ENCODE measurements around the gene SLC2A1. TPM values are rescaled to one million over a fixed set of nuclear protein-coding genes. Genes with fewer than 3 reads are reported as not detected.
A peak's percentile ranks its signal among the peaks of the same experiment; 100 is the strongest.

Gene SLC2A1
- total and polyA plus RNA-seq, 2 experiments from 2014 or later: 271 to 301 TPM

GRCh38 chr1:42966688-42967612, 8.3 kb upstream of the SLC2A1 start:
- Histone ChIP-seq H3K4me3 (no peak overlapping the region), H3K4me1 (ENCODE audit: insufficient read depth) (peaks cover 20% of the 10 kb centered on the region), H4K20me1 (ENCODE audit: insufficient read depth, poor library complexity, severe bottlenecking) (no peaks in the 10 kb centered on the region), H3K27ac (peak overlapping the region; percentile 51), H3K4me2 (no peak overlapping the region), H2AFZ (no peak overlapping the region), H3K9me3 (ENCODE audit: low read depth) (no peaks in the 10 kb centered on the region), H3K9me2 (replicated peaks; ENCODE audit: insufficient read depth) (no peaks in the 10 kb centered on the region), H3K79me2 (no peaks in the 10 kb centered on the region), H3K36me3 (replicated peaks; ENCODE audit: insufficient read depth, low read depth) (no peaks in the 10 kb centered on the region), H3K27me3 (no peaks in the 10 kb centered on the region)
- no peak for TF ChIP-seq EZH2phosphoT487 (IDR thresholded peaks at IDR 0.05; ENCODE audit: low read depth, severe bottlenecking, unreplicated experiment)
- TF ChIP-seq CTCF (IDR thresholded peaks at IDR 0.05; ENCODE audit: poor library complexity): no peak
- no peak for TF ChIP-seq EZH2 (IDR thresholded peaks at IDR 0.05; ENCODE audit: borderline replicate concordance)
- DNase-seq (ENCODE audit: low spot score): peak; percentile 80
- whole genome bisulfite sequencing (ENCODE audit: low lambda C conversion rate, missing lambda C conversion rate): 61% methylated on average over 10 of the region's 10 CpGs

GRCh38 chr1:42965378-42965777, 6.7 kb upstream of the SLC2A1 start:
- H2AFZ ChIP-seq: no peak overlapping the region
- H3K9me3 ChIP-seq (ENCODE audit: low read depth): no peaks in the 10 kb centered on the region
- H3K9me2 ChIP-seq (replicated peaks; ENCODE audit: insufficient read depth): no peaks in the 10 kb centered on the region
- H3K4me2 ChIP-seq: no peak overlapping the region
- no peaks in the 10 kb centered on the region for H3K79me2 ChIP-seq
- no peaks in the 10 kb centered on the region for H4K20me1 ChIP-seq (ENCODE audit: insufficient read depth, poor library complexity, severe bottlenecking)
- DNase-seq (ENCODE audit: low spot score): no peak
- peaks cover 30% of the 10 kb centered on the region for H3K4me1 ChIP-seq (ENCODE audit: insufficient read depth)
- H3K27me3 ChIP-seq: no peaks in the 10 kb centered on the region
- no peak overlapping the region for H3K4me3 ChIP-seq
- no peaks in the 10 kb centered on the region for H3K36me3 ChIP-seq (replicated peaks; ENCODE audit: insufficient read depth, low read depth)
- WGBS (ENCODE audit: low lambda C conversion rate, missing lambda C conversion rate): 37% methylated on average over 1 of the region's 1 CpG
- no peak for TF ChIP-seq CTCF (IDR thresholded peaks at IDR 0.05; ENCODE audit: poor library complexity)
- TF ChIP-seq EZH2phosphoT487 (IDR thresholded peaks at IDR 0.05; ENCODE audit: low read depth, severe bottlenecking, unreplicated experiment): no peak
- no peak for TF ChIP-seq EZH2 (IDR thresholded peaks at IDR 0.05; ENCODE audit: borderline replicate concordance)
- no peak overlapping the region for H3K27ac ChIP-seq

- Histone ChIP-seq H3K79me2 (peaks cover 4% of the 10 kb centered on the region), H3K4me3 (no peak overlapping the region), H3K27me3 (no peaks in the 10 kb centered on the region), H3K4me1 (ENCODE audit: insufficient read depth) (peaks cover 36% of the 10 kb centered on the region), H4K20me1 (ENCODE audit: insufficient read depth, poor library complexity, severe bottlenecking) (no peaks in the 10 kb centered on the region), H3K9me2 (replicated peaks; ENCODE audit: insufficient read depth) (no peaks in the 10 kb centered on the region), H3K36me3 (replicated peaks; ENCODE audit: insufficient read depth, low read depth) (no peaks in the 10 kb centered on the region), H3K4me2 (no peak overlapping the region), H2AFZ (no peak overlapping the region), H3K27ac (no peak overlapping the region), H3K9me3 (ENCODE audit: low read depth) (no peaks in the 10 kb centered on the region)
- 92% methylated on average over 19 of the region's 19 CpGs for WGBS (ENCODE audit: low lambda C conversion rate, missing lambda C conversion rate)
- DNase-seq (ENCODE audit: low spot score): no peak
- no peak for TF ChIP-seq CTCF (IDR thresholded peaks at IDR 0.05; ENCODE audit: poor library complexity)
- no peak for TF ChIP-seq EZH2 (IDR thresholded peaks at IDR 0.05; ENCODE audit: borderline replicate concordance)
- TF ChIP-seq EZH2phosphoT487 (IDR thresholded peaks at IDR 0.05; ENCODE audit: low read depth, severe bottlenecking, unreplicated experiment): no peak
Measured at GRCh38 chr1:42964044-42964812, 5.6 kb upstream of the SLC2A1 start.
